ENCODE data around the gene ZSCAN12.

DNA sequence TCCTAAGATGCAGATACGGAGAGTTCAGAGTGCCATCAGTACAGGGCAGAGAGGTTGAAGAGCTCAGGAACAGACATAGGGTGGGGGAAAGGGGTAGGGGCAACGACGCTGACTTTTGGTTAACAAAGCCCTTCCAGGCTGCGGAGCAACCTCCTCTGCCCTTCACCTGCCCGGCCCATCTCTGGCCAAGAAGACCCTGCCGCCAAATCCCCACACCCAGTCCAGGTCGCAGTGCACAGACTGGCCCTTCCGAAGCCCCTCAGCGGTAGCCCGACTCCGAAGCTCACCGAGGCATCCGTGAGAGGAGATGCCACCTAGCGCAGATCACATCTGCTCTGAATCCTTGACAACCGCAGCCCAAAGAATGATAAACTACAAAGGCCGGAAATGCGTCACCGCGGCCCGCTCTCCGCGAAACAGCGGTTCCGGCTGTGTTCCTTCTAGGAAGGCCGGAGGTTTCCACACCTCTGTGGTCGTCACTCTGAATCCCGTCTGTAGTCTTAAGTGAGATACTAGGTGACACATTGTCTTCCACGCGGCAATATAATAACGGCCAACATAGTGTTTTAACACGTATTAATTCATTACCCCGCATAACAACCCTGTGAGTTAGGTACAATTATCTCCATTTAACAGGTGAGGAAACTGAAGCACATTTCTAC is 43.7 kb upstream of the ZSCAN12 start, which contains the start of gene ZSCAN23:
- TF ChIP-seq EZH2phosphoT487 (IDR thresholded peaks at IDR 0.05; ENCODE audit: insufficient read depth, low read depth) (no peak), EZH2 (IDR thresholded peaks at IDR 0.05; ENCODE audit: insufficient read depth, poor library complexity, severe bottlenecking) (no peak)
